AG09319 (cell line): ENCODE results near the gene RSRC1.

Experiments
- DNase-seq: peaks from one replicate; pipeline ENCODE4 v3.0.0-alpha.2; 2010; ENCODE audit warnings: low read depth; ENCODE audit errors: extremely low read depth
- CTCF ChIP-seq: IDR thresholded peaks from 2 replicates; pipeline ENCODE4 v1.5.1; 2011; ENCODE audit warnings: low read depth, mild to moderate bottlenecking, inconsistent platforms, low read length, moderate library complexity

The RSRC1 gene

GRCh38 chr3:158086361-158086760 is 23.5 kb upstream of the RSRC1 start:
- no peak for DNase-seq
- TF ChIP-seq CTCF, result no peak

- DNase-seq, result no peak
- no peak for TF ChIP-seq CTCF
Measured at GRCh38 chr3:158086776-158087175, 23.1 kb upstream of the RSRC1 start.

GRCh38 chr3:158091531-158091930 is 18.4 kb upstream of the RSRC1 start:
- TF ChIP-seq CTCF, result no peak; the same call in 1 of the 2 replicates
- DNase-seq, result no peak

- no peak for TF ChIP-seq CTCF
- DNase-seq, result peak; percentile 36
Measured at GRCh38 chr3:158093526-158093925, 16.4 kb upstream of the RSRC1 start.

- no peak for TF ChIP-seq CTCF
- DNase-seq, result no peak
Measured at GRCh38 chr3:158094235-158095110, 15.4 kb upstream of the RSRC1 start.

GRCh38 chr3:158095111-158095813 is 14.6 kb upstream of the RSRC1 start:
- no peak for DNase-seq
- no peak for TF ChIP-seq CTCF
